A549 treated with Mapracorat at 1 μM for 4 hours (cell line): ENCODE data around the gene DLX1. TPM values are rescaled to one million over a fixed set of nuclear protein-coding genes. Genes with fewer than 3 reads are reported as not detected.

Experiments
- total RNA-seq: library from RNA; stranded (reverse); fragments of 200-300 nt; extraction: Qiagen RNA extraction; gene quantifications from 5 replicates; pipeline ENCODE4 v1.2.3, GENCODE V29; 2022

DLX1 gene
- 3.2 to 4.0 TPM (median 3.2 TPM) in 5 replicates for total RNA-seq

DNA sequence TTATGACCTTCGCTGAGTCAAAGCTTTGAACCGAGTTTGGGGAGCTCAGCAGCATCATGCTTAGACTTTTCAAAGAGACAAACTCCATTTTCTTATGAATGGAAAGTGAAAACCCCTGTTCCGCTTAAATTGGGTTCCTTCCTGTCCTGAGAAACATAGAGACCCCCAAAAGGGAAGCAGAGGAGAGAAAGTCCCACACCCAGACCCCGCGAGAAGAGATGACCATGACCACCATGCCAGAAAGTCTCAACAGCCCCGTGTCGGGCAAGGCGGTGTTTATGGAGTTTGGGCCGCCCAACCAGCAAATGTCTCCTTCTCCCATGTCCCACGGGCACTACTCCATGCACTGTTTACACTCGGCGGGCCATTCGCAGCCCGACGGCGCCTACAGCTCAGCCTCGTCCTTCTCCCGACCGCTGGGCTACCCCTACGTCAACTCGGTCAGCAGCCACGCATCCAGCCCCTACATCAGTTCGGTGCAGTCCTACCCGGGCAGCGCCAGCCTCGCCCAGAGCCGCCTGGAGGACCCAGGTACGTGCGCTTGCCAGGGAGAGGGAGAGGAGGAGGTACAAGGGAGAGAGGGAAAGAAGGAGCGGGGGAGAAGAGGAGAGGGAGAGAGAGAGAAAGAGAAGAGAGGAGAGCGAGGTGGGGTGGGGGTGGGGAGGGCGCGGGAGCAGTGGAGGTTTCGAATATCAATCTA, at the start of gene DLX1:
Gene DLX1 (plus strand): TSS at position 48 of the 700 bp plus-strand sequence. CDS start 171 bp downstream, at position 219.

DNA sequence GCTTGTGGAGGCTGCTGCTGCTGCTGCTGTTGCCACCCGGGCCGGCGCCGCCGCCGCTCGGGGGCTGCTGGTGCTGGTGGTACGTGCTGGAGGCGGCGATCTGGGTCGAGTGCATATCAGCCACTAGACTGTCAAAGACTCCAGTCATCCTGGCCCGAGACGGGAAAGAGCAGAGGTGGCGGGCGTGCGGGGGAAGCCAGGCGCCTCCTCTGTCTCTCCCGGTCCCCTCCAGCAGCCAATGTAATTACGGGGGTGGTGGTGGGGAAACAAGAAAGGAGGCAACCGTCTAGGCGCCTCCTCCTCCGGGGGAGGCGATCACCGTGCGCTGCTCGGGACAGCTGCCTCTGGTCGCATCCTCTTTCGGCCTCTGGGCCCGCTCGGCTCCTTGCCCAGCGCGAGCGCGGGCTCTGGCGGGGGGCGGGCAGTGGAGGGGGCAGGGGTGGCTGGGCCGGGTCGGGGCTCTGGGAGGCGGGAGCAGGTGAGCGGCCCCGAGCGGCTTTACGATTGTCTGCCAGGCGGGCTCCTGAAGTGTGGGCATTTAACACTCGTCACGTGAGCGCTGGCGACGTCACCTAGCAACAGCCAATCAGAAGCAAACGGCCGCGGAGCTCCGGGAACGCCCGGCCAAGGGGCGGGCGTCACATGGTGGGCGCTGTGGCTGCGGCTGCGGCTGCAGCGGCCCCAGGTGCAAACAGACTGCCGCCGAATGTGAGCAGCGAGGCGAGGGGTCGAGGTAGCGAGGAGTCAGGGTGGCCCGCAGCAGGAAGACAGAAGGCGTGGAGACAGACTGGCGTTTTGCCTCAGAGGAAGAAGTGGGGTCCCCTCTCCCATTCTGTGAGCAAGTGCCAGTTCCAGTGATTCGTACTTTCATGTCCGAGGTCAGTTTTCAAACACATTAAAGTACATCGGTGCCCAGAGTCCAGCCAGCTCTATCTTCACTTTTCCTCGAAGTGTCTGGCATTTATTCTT, 17.4 kb downstream of the DLX1 start, which contains the start of gene DLX2:
Gene DLX2 (minus strand): TSS at position 510 of the 969 bp plus-strand sequence. CDS start 362 bp downstream, at position 148.

Other genes starting within 250 kb of the DLX1 start
- 13.5 to 15.7 TPM (median 14.0 TPM) in 5 replicates for gene SLC25A12, start 191.3 kb upstream of the DLX1 start, total RNA-seq
- 65.3 to 86.0 TPM (median 67.7 TPM) in 5 replicates for gene HAT1, start 163.0 kb upstream of the DLX1 start, total RNA-seq
- 2.3 to 3.0 TPM (median 2.7 TPM) in 5 replicates for gene METAP1D, start 85.6 kb upstream of the DLX1 start, total RNA-seq
- 0.33 to 0.97 TPM (median 0.52 TPM) in 5 replicates for gene DLX2, start 17.4 kb downstream of the DLX1 start, total RNA-seq